ENCODE measurements around the gene CAMSAP1.

The CAMSAP1 gene

GRCh38 chr9:135792268-135793128, 114.8 kb downstream of the CAMSAP1 start:
- Histone ChIP-seq H3K4me1 (ENCODE audit: insufficient read depth, low read length) (no peaks in the 10 kb centered on the region), H3K36me3 (ENCODE audit: insufficient read depth, low read length) (no peaks in the 10 kb centered on the region), H4K20me1 (ENCODE audit: insufficient read depth, low read length) (no peaks in the 10 kb centered on the region; the same call in none of the 2 replicates), H3K4me3 (ENCODE audit: low read depth in 1 of 2, low read length in 2 of 2) (no peak overlapping the region), H3K27ac (ENCODE audit: low read length) (no peak overlapping the region), H3K79me2 (ENCODE audit: insufficient read depth, low read length) (no peaks in the 10 kb centered on the region), H3K9ac (ENCODE audit: low read depth, low read length) (no peak overlapping the region), H3K4me2 (ENCODE audit: insufficient read depth, low read length) (no peak overlapping the region), H2AFZ (ENCODE audit: low read depth, low read length) (no peak overlapping the region), H3K27me3 (ENCODE audit: insufficient read depth, low read length, poor library complexity) (no peaks in the 10 kb centered on the region), H3K9me3 (ENCODE audit: insufficient read depth, low read length, severe bottlenecking) (no peaks in the 10 kb centered on the region)
- ATAC-seq (ENCODE audit: insufficient read depth, low read depth) (no peak), DNase-seq (no peak)
- TF ChIP-seq CTCF (IDR thresholded peaks at IDR 0.05; ENCODE audit: borderline replicate concordance, extremely low read depth, low read length, poor library complexity, severe bottlenecking) (no peak), EZH2 (IDR thresholded peaks at IDR 0.05; ENCODE audit: borderline replicate concordance, low read depth, low read length, severe bottlenecking) (no peak)

- TF ChIP-seq EZH2 (IDR thresholded peaks at IDR 0.05; ENCODE audit: borderline replicate concordance, low read depth, low read length, severe bottlenecking) (no peak), CTCF (IDR thresholded peaks at IDR 0.05; ENCODE audit: borderline replicate concordance, extremely low read depth, low read length, poor library complexity, severe bottlenecking) (no peak)
- no peaks in the 10 kb centered on the region for H3K36me3 ChIP-seq (ENCODE audit: insufficient read depth, low read length)
- H3K9me3 ChIP-seq (ENCODE audit: insufficient read depth, low read length, severe bottlenecking), result no peaks in the 10 kb centered on the region
- no peaks in the 10 kb centered on the region; the same call in none of the 2 replicates for H4K20me1 ChIP-seq (ENCODE audit: insufficient read depth, low read length)
- no peak overlapping the region for H3K27ac ChIP-seq (ENCODE audit: low read length)
- DNase-seq (no peak), ATAC-seq (ENCODE audit: insufficient read depth, low read depth) (no peak)
- no peaks in the 10 kb centered on the region for H3K4me1 ChIP-seq (ENCODE audit: insufficient read depth, low read length)
- no peak overlapping the region for H3K4me2 ChIP-seq (ENCODE audit: insufficient read depth, low read length)
- H3K4me3 ChIP-seq (ENCODE audit: low read depth in 1 of 2, low read length in 2 of 2), result no peak overlapping the region
- no peaks in the 10 kb centered on the region for H3K79me2 ChIP-seq (ENCODE audit: insufficient read depth, low read length)
- H3K9ac ChIP-seq (ENCODE audit: low read depth, low read length), result no peak overlapping the region
- H3K27me3 ChIP-seq (ENCODE audit: insufficient read depth, low read length, poor library complexity), result no peaks in the 10 kb centered on the region
- no peak overlapping the region for H2AFZ ChIP-seq (ENCODE audit: low read depth, low read length)
These were observed 115.7 kb downstream of the CAMSAP1 start for GRCh38 chr9:135791431-135792267.

- no peaks in the 10 kb centered on the region for H3K79me2 ChIP-seq (ENCODE audit: insufficient read depth, low read length)
- TF ChIP-seq CTCF (IDR thresholded peaks at IDR 0.05; ENCODE audit: borderline replicate concordance, extremely low read depth, low read length, poor library complexity, severe bottlenecking) (no peak), EZH2 (IDR thresholded peaks at IDR 0.05; ENCODE audit: borderline replicate concordance, low read depth, low read length, severe bottlenecking) (no peak)
- H3K4me1 ChIP-seq (ENCODE audit: insufficient read depth, low read length), result no peaks in the 10 kb centered on the region
- no peaks in the 10 kb centered on the region for H3K36me3 ChIP-seq (ENCODE audit: insufficient read depth, low read length)
- no peak overlapping the region for H3K4me3 ChIP-seq (ENCODE audit: low read depth in 1 of 2, low read length in 2 of 2)
- no peaks in the 10 kb centered on the region for H3K9me3 ChIP-seq (ENCODE audit: insufficient read depth, low read length, severe bottlenecking)
- H2AFZ ChIP-seq (ENCODE audit: low read depth, low read length), result no peak overlapping the region
- no peak overlapping the region for H3K27ac ChIP-seq (ENCODE audit: low read length)
- no peaks in the 10 kb centered on the region; the same call in none of the 2 replicates for H4K20me1 ChIP-seq (ENCODE audit: insufficient read depth, low read length)
- H3K9ac ChIP-seq (ENCODE audit: low read depth, low read length), result no peak overlapping the region
- ATAC-seq (ENCODE audit: insufficient read depth, low read depth), result no peak
- no peak overlapping the region for H3K4me2 ChIP-seq (ENCODE audit: insufficient read depth, low read length)
- H3K27me3 ChIP-seq (ENCODE audit: insufficient read depth, low read length, poor library complexity), result no peaks in the 10 kb centered on the region
- DNase-seq, result no peak
These were observed 116.5 kb downstream of the CAMSAP1 start for GRCh38 chr9:135790850-135791249.
